HG03196 (cell line): ENCODE data around the gene FAM156A.
"Not testable (repeated sequence)": the region's sequence is repeated elsewhere in the genome, so short reads cannot be mapped to it uniquely, and the experiment has no call there.

ENCODE experiments used
- ATAC-seq: cut with Tn5 transposase; IDR thresholded peaks from one replicate; pipeline ENCODE4 v1.9.1; 2021; ENCODE audit not compliant: unreplicated experiment

Gene FAM156A, protein sequence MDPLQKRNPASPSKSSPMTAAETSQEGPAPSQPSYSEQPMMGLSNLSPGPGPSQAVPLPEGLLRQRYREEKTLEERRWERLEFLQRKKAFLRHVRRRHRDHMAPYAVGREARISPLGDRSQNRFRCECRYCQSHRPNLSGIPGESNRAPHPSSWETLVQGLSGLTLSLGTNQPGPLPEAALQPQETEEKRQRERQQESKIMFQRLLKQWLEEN

DNA sequence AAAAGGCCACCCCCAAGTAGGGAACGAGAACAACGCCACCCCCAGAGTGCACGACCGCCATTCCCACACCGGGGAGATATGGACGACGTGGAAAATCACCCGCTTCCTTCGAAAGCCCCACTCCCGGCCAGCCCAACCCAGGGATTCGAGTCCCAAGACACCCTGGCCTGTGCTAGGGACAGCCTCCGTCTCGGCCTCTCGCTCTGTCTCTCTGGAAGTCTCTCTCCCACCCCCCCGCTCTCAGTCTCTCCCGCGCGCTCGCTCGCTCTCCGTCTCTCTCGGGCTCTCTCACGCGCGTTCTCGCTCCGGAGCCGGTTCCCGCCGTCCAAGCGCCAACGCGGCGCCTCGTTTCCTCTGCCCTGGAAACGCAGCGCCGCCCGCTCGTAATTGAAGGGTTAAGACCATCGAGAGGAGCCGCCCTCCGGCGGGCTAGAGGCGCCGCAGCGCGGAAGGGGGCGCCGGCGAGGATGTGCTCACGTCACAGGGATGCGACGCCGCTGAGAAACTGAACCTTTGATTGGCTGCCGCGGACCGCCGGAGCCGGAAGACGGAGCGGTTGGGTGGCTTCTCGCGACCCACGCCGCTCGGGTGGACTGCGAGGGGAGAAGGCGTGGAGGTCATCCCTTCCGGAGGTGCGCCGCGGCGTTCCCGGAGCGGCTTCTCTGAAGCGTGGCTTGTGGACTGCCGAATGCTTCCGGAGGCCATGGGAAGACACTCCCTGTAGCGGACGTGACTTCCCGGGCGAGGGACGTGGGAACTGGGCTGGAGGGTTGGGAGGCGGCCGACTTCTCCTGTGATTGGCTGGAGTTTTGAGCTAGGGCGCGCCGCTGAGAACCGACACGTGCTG lies at the start of gene FAM156A:
TSS of gene FAM156A (minus strand) at position 406 of the 847 bp plus-strand sequence. CDS start 9,930 bp downstream, outside the sequence.
- peak; percentile 86 for ATAC-seq

DNA sequence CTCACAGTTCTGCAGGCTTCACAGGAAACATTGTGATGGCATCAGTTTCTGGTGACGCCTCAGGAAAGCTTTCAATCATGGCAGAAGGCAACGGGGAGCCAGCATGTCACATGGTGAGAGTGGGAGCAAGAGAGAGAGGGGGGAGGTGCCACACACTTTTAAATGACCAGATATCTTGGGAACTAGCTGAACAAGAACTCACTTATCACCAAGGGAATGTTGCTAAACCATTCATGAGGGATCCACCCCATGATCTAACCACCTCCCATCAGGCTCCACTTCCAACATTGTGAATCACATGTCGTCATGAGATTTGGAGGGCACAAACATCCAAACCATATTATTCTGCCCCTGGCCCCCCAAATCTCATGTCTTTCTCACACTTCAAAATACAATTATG lies 47.0 kb upstream of the FAM156A start:
- no peak for ATAC-seq

DNA sequence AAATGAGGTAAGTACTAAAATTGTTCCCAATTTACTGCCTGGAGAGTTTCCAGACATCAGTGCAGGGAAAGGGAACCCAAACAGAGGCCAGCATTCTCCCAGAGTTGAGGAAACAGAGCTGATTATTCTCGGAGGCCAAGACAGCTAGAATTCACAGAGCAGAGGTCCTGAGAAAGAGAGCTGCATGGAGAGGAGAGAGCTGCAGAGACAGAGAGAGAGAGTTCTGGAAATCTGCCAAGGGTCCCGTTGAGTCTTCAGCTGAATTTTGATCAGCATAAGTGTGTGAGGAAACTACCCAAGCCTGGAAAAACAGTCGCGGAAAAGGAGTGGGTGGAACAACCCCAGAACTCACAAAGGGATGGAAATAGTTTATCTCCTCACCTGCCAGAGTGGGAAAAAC lies 46.5 kb upstream of the FAM156A start:
- no peak for ATAC-seq

DNA sequence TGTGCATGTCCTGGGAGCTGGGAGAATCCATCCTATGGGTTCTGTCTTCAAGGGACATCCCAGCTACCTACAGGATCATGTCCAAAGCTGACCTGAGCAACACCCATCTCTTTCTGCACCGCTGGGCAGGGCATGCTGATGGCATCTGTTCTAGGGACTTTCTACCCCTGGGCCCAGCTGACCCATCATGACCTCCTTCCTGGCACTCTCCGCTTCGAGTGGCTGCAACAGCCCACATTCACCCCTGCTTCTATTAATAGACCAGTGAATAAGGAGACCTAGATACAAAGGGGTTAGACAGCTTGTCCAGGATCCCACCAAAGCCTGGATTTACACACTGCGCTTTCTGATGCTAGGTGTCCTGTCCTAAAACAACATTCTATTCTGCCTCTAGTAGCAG lies 45.7 kb upstream of the FAM156A start:
- no peak for ATAC-seq

DNA sequence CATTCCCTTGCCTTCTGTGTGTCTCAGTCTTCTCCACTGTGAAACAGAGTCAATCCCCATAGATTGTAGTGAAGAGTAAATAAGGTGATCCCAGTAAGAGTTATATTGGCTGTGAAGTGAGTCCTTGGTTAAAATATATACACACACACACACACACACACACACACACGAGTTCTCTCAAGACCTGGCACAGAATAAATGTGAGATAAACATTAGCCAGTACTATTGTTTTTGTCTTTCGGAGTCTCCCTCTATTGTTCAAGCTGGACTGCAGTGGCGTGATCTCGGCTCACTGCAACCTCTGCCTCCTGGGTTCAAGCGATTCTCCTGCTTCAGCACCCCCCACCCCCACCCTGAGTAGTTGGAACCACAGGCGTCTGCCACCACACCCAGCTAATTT lies 44.8 kb upstream of the FAM156A start:
- no peak for ATAC-seq

DNA sequence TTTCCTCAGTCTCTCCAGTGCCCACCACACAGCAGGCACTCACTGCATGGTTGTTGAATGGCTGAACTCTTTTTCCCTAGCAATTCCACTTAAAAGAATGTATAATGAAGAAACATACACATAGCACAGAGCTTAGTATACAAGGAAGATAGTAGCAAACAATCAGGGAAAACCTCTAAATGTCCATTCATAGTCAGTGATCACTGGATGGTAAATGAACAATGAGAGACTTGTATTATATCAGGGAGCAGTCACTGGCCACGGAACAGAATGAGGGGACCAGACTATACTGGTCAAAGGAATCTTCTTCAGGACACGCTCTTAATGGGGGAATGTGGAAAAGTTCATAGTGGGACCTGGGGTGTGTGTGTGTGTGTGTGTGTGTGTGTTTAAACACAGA lies 43.6 kb upstream of the FAM156A start:
- ATAC-seq = no peak

DNA sequence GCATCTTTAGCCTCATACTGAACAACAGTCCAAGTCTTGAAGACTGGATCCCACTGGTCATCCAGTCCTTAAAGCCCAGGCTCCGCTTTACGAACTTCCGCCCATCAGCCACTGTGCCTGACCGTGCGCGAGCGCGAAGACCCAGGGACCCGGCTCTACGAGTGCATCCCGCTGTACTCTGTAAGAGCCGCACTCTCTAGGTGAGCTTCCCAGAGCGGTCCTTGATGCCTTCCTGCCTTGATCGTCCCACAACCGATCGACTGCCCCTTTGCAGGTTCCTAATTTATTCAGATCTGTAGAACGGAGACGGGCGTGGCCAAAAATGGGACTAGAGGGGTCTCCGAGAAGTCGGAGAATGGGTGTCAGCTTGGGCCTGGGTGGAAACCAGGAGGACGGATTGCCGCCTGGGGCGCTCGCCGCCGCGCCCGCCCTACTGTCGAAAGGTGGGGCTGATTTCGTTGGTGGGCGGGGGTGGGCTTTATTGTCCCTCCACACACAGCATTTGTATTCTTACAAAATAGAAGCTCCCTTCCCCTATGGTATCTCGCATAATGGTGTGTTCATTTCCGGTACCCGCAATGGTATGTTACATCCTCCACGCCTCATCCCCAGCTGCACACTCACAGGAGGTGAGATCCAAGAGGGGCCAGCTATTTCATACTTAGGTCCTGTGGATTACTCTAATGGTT lies 42.3 kb upstream of the FAM156A start:
- no peak for ATAC-seq

DNA sequence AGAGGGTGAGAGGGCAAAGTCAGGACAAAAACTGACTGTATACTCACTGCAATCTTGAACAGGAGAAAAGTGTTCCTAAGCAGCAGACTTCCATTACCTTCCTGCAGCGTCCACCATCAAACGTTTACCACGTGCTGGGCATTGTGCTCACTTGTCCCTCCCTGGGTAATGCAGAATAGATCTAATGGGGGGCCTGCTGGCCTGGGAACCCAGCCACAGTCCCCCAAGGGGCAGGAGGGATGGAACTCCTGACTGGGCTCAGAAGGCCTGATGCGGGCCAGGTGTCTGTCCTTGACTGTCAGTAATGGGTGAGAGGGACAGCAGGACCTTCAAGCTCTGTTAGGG lies 37.6 kb upstream of the FAM156A start:
- no peak for ATAC-seq

DNA sequence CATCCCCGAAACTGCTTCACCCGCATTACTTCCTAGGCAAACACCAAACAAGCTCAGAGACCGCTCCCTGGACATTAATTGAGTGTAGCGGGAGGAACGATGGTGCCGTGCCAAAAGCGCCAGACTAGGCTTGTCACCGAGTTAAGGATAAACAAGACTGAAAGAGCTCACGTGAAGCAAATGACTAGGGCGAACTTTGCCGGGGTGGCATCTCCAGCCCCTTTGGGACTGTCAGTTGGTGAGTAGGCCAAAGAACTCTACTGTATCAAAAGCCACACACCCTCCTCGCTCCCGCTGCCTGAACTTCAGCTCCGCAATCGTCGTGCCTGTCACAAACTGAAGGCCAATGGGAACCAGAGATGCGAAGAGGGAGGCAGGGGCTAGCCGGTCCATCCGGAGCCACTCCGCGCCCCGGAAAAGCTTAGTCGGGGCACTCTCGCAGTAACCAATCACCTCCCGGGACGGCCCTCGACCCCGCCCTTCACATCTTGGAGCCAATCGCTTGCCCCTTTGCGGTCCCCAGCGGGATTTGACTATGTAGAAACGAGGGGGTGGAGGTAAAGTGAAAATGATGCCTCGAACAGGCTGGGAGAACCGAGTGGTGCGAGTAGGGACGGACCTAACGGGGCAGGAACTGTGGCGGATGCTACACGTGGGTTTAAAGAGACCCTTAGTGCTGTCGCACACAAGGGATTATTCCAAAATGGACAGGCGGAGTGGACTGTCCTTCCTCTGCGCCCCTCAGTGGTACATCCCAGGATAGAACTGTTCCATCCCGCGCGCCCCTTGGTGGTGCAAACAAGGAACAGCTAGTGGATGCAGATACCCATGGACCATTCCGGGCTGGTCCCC lies 37.0 kb upstream of the FAM156A start:
- peak; percentile 96 for ATAC-seq

DNA sequence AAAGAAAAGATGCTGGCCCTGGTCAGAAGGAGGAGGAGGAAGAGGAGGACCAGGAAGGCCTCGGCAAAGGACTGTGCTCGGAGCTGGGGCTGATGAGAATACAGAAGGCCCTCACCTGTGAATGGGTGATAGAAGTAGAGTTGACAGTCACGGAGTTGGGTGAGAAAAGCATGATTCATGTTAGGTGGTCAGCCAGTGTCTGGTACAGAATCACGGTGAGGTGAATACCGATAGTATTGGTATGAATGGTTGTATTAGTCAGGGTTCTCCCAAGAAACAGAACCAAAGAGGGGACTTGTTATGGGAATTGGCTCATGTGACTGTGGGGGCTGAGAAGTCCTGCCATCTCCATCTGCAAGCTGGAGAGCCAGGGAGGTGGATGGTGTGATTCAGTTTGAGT lies 32.5 kb upstream of the FAM156A start:
- no peak for ATAC-seq

DNA sequence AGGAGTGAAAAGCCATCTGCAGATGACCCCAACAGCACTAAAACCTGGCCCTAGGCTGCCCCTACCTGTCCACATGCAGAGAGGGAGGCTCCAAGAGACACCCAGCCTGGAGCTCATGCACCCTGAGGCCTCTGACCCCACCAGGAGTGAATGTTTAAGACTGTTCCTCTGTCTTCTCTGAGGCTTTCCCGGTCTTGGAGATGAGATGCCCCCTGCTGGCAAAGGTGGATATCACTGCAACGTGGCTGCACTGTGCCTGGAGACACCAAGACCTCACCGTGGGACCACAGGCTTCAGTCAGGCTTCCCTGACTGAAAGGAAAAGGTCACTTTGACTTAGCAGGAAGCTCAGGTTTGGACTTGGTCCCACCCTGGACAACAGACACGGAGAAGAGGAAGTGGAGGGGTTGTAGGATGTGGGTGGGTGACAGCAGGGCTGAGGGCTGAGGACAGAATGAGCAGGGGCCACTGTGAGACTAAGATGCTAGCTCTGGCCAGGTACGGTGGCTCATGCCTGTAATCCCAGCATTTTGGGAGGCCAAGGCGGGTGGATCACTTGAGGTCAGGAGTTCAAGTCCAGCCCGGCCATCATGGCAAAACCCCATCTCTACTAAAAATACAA lies 31.8 kb upstream of the FAM156A start:
- ATAC-seq = peak; percentile 59

DNA sequence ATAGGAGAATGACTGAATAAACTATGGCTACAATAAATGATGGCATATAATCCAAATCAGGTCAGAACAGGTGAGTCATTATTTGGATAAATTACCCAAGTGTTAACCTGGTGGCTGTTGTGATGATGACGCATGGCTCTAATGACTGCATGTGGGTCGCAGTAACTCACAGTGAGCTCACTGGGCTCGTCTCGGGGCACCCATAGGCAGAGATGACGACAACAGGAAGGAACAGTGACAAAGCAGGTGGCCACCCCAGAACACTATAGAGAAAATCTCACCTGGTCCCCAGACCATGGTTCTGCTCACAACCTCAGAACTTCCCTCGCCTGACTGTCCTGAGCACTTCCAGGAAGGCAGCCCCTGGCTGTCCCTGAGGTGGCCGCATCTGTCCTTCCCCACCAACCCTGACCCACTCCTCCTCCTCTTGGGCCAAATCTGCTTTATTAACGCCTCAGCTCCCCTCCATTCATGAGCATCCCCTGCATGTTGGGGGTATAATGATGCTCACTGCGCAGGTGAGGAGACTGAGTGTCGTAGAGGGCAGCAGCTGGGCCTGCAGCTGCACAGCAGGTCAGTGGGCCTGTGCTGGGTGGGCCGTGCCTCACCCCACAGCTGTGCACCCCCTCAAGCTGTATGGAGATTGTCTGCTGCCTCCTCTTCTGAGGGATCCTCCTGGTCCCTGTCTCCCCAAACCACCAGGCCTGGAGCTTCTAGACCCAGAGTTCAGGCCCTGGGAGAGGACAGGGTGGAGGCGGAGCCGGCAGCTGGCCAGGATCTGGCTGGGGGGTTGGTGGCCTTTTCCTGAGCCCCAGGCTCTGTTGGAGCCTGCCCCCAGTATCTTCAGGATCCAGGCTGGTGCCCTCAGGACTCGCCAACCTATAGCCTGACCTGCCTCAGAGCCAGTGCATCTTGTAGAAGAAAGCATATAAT lies 30.9 kb upstream of the FAM156A start:
- ATAC-seq = no peak

DNA sequence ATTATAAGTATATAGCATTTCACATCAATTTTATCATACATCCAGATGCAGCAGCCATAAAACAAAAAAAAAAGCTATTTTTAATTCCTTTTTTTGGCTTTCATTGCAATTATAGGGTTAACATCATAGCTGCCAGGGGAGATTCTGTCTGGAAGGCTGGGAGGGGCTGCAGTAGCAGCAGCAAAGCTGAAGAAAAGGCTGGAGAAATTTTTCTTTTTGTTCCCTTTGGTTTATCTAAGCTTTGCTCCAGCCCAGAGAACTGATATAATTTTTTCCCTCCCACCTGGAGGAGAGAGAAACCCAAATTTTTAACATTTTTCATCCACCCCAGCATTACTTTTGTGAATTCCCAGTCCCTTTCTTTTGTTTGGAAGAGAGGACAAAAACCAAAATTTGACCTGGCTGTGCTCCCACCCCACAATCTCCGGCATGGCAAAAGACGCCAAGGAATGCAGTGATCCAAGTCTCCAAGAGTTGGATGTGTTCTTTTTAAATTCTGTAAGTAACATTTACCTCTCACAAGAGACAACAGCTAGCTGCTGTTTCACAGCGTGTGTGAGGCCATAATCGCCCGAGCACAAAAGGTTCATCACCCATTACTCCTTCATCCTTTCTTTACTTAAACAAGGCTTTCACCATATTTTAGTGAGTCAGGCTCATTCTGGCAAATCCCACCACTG lies 25.1 kb upstream of the FAM156A start:
- no peak for ATAC-seq

DNA sequence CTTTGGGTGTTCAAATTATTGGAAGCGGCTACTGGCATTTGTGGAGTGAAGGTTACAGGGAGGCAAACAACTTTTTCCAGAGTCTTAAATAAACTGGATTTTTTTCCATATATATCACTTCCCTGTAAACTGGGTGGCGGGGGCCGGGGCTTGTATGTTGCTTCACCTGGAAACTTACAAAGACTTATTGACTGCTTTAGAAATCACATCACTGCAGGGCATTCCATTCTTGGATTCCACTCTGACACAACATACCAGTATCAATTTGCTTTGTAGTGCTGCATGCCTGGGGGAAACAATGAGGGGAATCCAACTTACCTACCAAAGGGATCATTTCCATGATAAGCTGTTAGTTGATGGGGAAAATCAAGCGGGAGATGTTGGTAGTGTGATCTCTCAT lies 21.7 kb upstream of the FAM156A start:
- no peak for ATAC-seq

DNA sequence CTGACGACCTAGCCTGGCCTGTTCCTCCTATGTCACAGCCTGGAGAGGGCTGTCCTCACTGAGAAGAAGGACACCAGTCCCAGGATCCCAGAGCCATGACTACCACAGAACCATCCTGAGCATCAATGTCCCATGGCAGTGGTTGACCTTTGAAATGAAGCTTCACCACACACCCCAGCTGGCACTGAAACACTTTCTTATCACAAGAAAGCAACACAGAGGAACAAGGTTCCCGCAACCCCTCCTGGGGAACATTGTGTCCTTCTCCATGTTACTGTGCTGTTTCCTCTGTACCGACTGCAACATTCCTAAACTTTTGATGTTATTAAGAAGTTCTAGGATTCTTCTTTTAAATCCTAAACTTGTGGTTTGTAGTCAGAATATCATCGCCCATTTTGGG lies 21.2 kb upstream of the FAM156A start:
- ATAC-seq = no peak

DNA sequence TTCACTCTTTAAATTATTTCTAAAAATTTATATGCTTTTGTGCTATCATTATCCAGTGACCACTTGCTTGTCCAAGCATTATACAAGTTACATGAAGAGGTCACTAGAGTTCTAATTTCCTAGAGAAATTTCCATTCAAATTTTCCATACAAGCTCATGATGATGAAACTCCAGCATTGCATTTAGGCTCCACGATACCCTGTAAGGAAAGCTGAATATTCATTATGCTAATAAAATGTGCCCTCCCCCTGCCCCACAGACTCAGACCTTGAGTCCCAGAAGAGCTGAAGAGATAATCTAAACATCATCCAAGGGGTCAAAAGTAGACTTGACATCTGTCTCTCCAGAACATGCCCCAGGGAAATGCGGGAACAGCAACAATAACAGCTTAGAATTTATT lies 19.6 kb upstream of the FAM156A start:
- no peak for ATAC-seq

DNA sequence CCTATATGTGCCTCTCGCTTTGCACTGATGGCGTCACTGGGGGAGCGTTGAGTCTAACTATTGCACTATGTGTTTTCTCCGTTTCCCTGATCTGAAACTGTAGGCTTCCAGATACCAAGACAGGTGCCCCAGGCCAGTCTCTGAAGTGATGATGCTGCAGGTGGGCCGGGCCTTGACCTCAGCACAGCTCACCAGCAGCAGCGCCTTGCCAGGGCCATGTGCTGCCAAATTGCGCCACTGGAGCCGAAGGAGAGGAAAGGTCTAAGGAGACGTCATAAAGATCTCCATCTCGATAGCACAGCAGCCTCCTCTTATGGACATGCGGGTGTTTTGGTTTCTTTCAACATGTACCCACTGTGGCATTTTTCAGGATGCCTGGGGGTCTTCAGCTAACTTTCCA lies 17.3 kb upstream of the FAM156A start:
- ATAC-seq = not testable (repeated sequence)

DNA sequence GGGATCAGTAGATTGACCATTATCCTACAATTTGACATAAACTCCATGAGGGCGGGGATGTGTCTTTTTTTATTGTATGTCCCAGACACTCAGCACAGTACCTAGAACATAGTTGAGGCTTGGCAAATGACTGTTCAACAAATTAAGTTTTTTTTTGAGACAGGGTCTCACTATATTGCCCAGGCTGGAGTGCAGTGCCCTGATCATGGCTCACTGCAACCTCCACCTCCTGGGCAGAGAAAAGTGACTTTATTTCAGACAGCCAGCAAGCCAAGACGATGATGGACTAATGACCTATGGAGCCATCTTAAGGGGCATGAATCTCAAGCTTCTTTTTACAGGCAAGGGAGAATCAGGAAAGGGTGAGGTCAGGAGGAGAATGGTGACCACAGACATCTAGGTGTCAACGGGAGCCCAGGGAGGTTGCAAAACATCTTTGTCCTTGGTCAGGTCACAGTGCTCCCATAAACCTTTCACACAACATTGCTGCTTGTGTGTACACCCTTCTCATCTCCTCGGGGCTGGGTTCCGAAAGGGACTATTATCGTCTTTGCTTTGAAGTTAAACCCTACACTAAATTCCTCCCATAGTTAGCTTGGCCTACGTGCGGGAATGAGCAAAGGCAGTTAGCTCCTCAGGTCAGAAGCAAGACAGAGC lies 16.1 kb upstream of the FAM156A start:
- ATAC-seq = not testable (repeated sequence)

DNA sequence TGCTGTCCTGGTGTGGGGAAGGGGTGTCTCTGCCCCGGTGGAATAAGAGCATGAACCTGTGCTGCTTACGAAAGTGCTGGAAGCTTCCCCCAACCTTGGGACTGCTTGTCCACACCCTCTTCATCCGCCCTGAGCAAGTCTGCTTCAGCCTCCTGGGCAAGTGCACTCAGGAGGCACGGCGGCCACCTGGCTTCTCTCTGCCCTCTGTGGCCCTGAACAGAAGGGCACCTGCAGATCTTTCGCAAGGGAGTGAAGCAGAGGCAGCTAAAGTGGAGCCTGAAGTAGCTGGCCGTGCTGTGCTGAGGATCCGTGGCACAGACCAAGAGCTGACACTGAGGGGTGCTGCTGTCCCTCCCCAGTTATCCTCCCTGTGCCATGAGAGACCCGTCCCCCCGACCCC lies 9.6 kb upstream of the FAM156A start:
- ATAC-seq = not testable (repeated sequence)
